Liver (tissue), 9 donors: ENCODE measurements around the gene LRRC55. TPM values are rescaled to one million over a fixed set of nuclear protein-coding genes. Genes with fewer than 3 reads are reported as not detected.

Experiments used
- DNase-seq: peaks from one replicate; pipeline ENCODE4 v3.0.0-alpha.2; 2017; ENCODE audit warnings: low spot score
- H3K27ac ChIP-seq, 2 donors: one replicate each; pipeline ENCODE4 v1.7.0; 2013; ENCODE audit warnings: inconsistent platforms in 2 of 2, low read length in 2 of 2, control low read depth in 1 of 2, low read depth in 1 of 2, mild to moderate bottlenecking in 1 of 2
- H3K27me3 ChIP-seq, 4 donors: one replicate each; pipeline versions ENCODE4 v1.6.1 to v1.7.0; 2013; ENCODE audit warnings: low read length in 3 of 4, inconsistent platforms in 1 of 4, mild to moderate bottlenecking in 1 of 4, moderate library complexity in 1 of 4; ENCODE audit not compliant: control insufficient read depth in 4 of 4, insufficient read depth in 4 of 4
- H3K36me3 ChIP-seq, 4 donors: one replicate each; pipeline versions ENCODE4 v1.6.1 to v1.7.0; 2013; ENCODE audit warnings: low read length in 3 of 4, mild to moderate bottlenecking in 3 of 4, low read depth in 1 of 4, moderate library complexity in 1 of 4; ENCODE audit not compliant: control insufficient read depth in 4 of 4, insufficient read depth in 3 of 4
- H3K4me1 ChIP-seq, 4 donors: one replicate each; pipeline versions ENCODE4 v1.6.1 to v1.7.0; 2013; ENCODE audit warnings: low read length in 3 of 4, mild to moderate bottlenecking in 3 of 4, moderate library complexity in 1 of 4; ENCODE audit not compliant: control insufficient read depth in 4 of 4, insufficient read depth in 4 of 4
- H3K4me3 ChIP-seq, 3 donors: one replicate each; pipeline versions ENCODE4 v1.6.1 to v1.7.0; 2013; ENCODE audit warnings: low read length in 3 of 3, control low read depth in 1 of 3, low read depth in 1 of 3, mild to moderate bottlenecking in 1 of 3
- H3K9ac ChIP-seq, 2 donors: one replicate each; pipeline ENCODE4 v1.7.0; 2013; ENCODE audit warnings: low read length in 2 of 2, mild to moderate bottlenecking in 2 of 2, moderate library complexity in 2 of 2, control low read depth in 1 of 2, low read depth in 1 of 2
- H3K9me3 ChIP-seq, 4 donors: one replicate each; pipeline versions ENCODE4 v1.6.1 to v1.7.0; 2013; ENCODE audit warnings: low read length in 3 of 4; ENCODE audit not compliant: control insufficient read depth in 4 of 4
- CTCF ChIP-seq: fragments of 150-350 bp; IDR thresholded peaks from 2 replicates; pipeline ENCODE4 v1.5.1; 2017; ENCODE audit warnings: improper control_type of control experiment, low read depth, low read length; ENCODE audit not compliant: missing input control
- GABPA ChIP-seq, 2 donors: IDR thresholded peaks in 1 of 2; conservative IDR thresholded peaks in 1 of 2; 2 replicates each; pipeline ENCODE4 v1.6.1; 2016; ENCODE audit warnings: antibody characterized with exemption in 2 of 2, mild to moderate bottlenecking in 1 of 2, moderate library complexity in 1 of 2
- HNF4A ChIP-seq, 2 donors: conservative IDR thresholded peaks; 2 replicates each; pipeline ENCODE4 v1.6.1; 2016; ENCODE audit warnings: antibody characterized with exemption in 2 of 2, mild to moderate bottlenecking in 2 of 2
- JUND ChIP-seq, 2 donors: IDR thresholded peaks; 2 replicates each; pipeline ENCODE4 v1.6.1; 2016; ENCODE audit warnings: antibody characterized with exemption in 2 of 2
- MAX ChIP-seq: IDR thresholded peaks from 2 replicates; pipeline ENCODE4 v1.6.1; 2016; ENCODE audit warnings: antibody characterized with exemption
- NR2F2 ChIP-seq: IDR thresholded peaks from 2 replicates; pipeline ENCODE4 v1.6.1; 2016; ENCODE audit warnings: antibody characterized with exemption
- RAD21 ChIP-seq, 2 donors: IDR thresholded peaks; 2 replicates each; pipeline ENCODE4 v1.6.1; 2016; ENCODE audit warnings: antibody characterized with exemption in 2 of 2, mild to moderate bottlenecking in 2 of 2
- REST ChIP-seq: IDR thresholded peaks from 2 replicates; pipeline ENCODE4 v1.6.1; 2016; ENCODE audit warnings: antibody characterized with exemption, mild to moderate bottlenecking
- RXRA ChIP-seq, 2 donors: IDR thresholded peaks; 2 replicates each; pipeline ENCODE4 v1.6.1; 2017 to 2018; ENCODE audit warnings: antibody characterized with exemption in 2 of 2, mild to moderate bottlenecking in 1 of 2
- SP1 ChIP-seq: IDR thresholded peaks from 2 replicates; pipeline ENCODE4 v1.6.1; 2018; ENCODE audit warnings: antibody characterized with exemption, mild to moderate bottlenecking
- TAF1 ChIP-seq: conservative IDR thresholded peaks from 2 replicates; pipeline ENCODE4 v1.6.1; 2016; ENCODE audit warnings: antibody characterized with exemption, mild to moderate bottlenecking
- YY1 ChIP-seq: IDR thresholded peaks from 2 replicates; pipeline ENCODE4 v1.6.1; 2016; ENCODE audit warnings: antibody characterized with exemption, mild to moderate bottlenecking
- ZBTB33 ChIP-seq: IDR thresholded peaks from 2 replicates; pipeline ENCODE4 v1.6.1; 2016; ENCODE audit warnings: antibody characterized with exemption
- WGBS: extraction: QIAGEN DNeasy Blood & Tissue Kit; methylation state at CpG from one replicate; pipeline ENCODE4 v1.1.7; 2013; 5-methylcytosine and 5-hydroxymethylcytosine counted together
- polyA plus RNA-seq, 2 donors: library from polyadenylated mRNA; stranded (reverse) in 1 of 2; unstranded in 1 of 2; fragments of 200-250 nt in 1 of 2; fragments of >200 nt in 1 of 2; fragmentation: Nextera tagmentation in 1 of 2; extraction: Ambion mirVana in 1 of 2; gene quantifications; one replicate each; pipeline versions ENCODE4 v1.2.1 to v1.2.3, GENCODE V29; 2013 to 2015
- total RNA-seq, 2 donors: library from RNA; depleted of rRNA; stranded (reverse); fragments of >200 nt; gene quantifications; one replicate each; pipeline ENCODE4 v1.2.3, GENCODE V29; 2014
- donor health status: healthy.
- donor health status: healthy.
- donor health status: healthy.
- donor health status: healthy.
- donor health status: healthy.

LRRC55 gene
- total and polyA plus RNA-seq, 4 donors: under 0.01 to 1.5 (median 0.72) TPM

GRCh38 chr11:57160665-57161064 lies 21.1 kb upstream of the LRRC55 start:
- peak; percentile 68 to 73 for TF ChIP-seq HNF4A (conservative IDR thresholded peaks at IDR 0.05)
- peak; percentile 14 to 17 for TF ChIP-seq RAD21 (IDR thresholded peaks at IDR 0.05)
- TF ChIP-seq RXRA (IDR thresholded peaks at IDR 0.05): peak; percentile 57 to 77
- peak; percentile 31 for TF ChIP-seq MAX
- peak; percentile 77 for TF ChIP-seq NR2F2
- TF ChIP-seq CTCF: no peak
- peak; percentile 28 for TF ChIP-seq YY1
- no peak for TF ChIP-seq SP1
- peak; percentile 52 for TF ChIP-seq REST
- TF ChIP-seq JUND (IDR thresholded peaks at IDR 0.05): peak in 1 of 2 donors; percentile 57
- no peaks in the 10 kb centered on the region for H3K27me3 ChIP-seq
- H3K9me3 ChIP-seq: no peaks in the 10 kb centered on the region
- 34% methylated on average over 2 of the region's 2 CpGs for WGBS
- H3K36me3 ChIP-seq: no peaks in the 10 kb centered on the region
- H3K27ac ChIP-seq: no peak overlapping the region
- no peak for DNase-seq
- no peak overlapping the region for H3K4me3 ChIP-seq
- H3K9ac ChIP-seq: no peak overlapping the region
- peaks cover 0 to 11% (median 4%) of the 10 kb centered on the region in 4 donors for H3K4me1 ChIP-seq

- Histone ChIP-seq H3K27ac (no peak overlapping the region), H3K4me3 (no peak overlapping the region), H3K4me1 (peaks cover 0 to 11% (median 4%) of the 10 kb centered on the region in 4 donors), H3K9me3 (no peaks in the 10 kb centered on the region), H3K27me3 (no peaks in the 10 kb centered on the region), H3K36me3 (no peaks in the 10 kb centered on the region), H3K9ac (no peak overlapping the region)
- DNase-seq: no peak
- TF ChIP-seq ZBTB33 (no peak), SP1 (no peak), TAF1 (no peak), RAD21 (IDR thresholded peaks at IDR 0.05) (no peak), GABPA (IDR thresholded peaks at IDR 0.05 in 1 of 2, conservative IDR thresholded peaks at IDR 0.05 in 1 of 2) (no peak), YY1 (no peak), JUND (IDR thresholded peaks at IDR 0.05) (no peak), REST (no peak)
- WGBS: 54% methylated on average over 5 of the region's 5 CpGs
Observed at GRCh38 chr11:57161351-57161750, 20.4 kb upstream of the LRRC55 start.
